ENCODE data around the gene DEDD. TPM values are rescaled to one million over a fixed set of nuclear protein-coding genes. Genes with fewer than 3 reads are reported as not detected.

The DEDD gene
- polyA plus RNA-seq, 1 experiment: 34.9 TPM

DNA sequence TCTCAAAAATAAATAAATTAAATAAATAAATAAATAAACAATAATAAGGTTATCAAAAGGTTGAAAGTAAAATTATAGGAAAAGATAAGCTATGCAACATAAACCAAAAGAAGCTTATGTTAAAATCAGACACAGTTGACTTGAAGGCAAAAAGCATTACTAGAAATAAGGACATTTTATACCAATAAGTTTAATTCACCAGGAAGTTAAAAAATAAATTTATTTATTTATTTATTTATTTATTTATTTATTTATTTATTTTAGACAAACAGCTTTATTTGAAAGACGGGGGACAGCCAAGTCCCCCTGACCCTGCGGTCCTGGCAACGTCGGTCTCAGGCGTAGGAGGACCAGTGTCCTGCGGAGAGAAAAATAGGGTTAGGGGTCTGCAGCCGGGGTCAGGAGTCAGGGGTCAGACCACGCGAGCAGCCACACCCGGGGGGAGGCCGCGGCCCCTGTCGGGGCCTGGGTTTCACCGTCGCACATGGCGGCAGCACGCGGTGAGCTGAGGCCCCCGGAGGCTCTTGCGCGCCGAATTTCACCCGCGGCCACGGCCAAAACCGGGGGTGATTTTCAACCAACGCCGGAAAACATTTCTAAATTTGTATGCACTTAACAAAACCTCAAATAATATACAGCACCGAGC, 8.4 kb upstream of the DEDD start:
- TF ChIP-seq, protein P1, sequence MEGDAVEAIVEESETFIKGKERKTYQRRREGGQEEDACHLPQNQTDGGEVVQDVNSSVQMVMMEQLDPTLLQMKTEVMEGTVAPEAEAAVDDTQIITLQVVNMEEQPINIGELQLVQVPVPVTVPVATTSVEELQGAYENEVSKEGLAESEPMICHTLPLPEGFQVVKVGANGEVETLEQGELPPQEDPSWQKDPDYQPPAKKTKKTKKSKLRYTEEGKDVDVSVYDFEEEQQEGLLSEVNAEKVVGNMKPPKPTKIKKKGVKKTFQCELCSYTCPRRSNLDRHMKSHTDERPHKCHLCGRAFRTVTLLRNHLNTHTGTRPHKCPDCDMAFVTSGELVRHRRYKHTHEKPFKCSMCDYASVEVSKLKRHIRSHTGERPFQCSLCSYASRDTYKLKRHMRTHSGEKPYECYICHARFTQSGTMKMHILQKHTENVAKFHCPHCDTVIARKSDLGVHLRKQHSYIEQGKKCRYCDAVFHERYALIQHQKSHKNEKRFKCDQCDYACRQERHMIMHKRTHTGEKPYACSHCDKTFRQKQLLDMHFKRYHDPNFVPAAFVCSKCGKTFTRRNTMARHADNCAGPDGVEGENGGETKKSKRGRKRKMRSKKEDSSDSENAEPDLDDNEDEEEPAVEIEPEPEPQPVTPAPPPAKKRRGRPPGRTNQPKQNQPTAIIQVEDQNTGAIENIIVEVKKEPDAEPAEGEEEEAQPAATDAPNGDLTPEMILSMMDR (IDR thresholded peaks at IDR 0.05; ENCODE audit: low read depth, low read length): no peak
- ChIA-PET CTCF (interaction anchor here (0.6 to 5.7 kb wide), 13 partner anchors 10 to 307 kb away, joined by 3 to 87 read pairs (median 4); partner anchors contain the start of genes ITLN2 and PPOX), POLR2A (no interaction called here)
- H3K9me3 ChIP-seq (ENCODE audit: control insufficient read depth, insufficient read depth, low read length): no peaks in the 10 kb centered on the region
- no peaks in the 10 kb centered on the region for H3K27me3 ChIP-seq (ENCODE audit: control insufficient read depth, insufficient read depth, low read length)
- DNase-seq (ENCODE audit: low read depth, low spot score): no peak
- no peak overlapping the region for H3K27ac ChIP-seq (ENCODE audit: low read depth, low read length)
- H3K4me3 ChIP-seq (ENCODE audit: low read depth, low read length): no peak overlapping the region

GRCh38 chr1:161139766-161140165, 7.3 kb upstream of the DEDD start:
- TF ChIP-seq, protein P1 (IDR thresholded peaks at IDR 0.05; ENCODE audit: low read depth, low read length): peak; percentile 66
- POLR2A ChIA-PET: no interaction called here
- Histone ChIP-seq H3K27ac (ENCODE audit: low read depth, low read length) (no peak overlapping the region), H3K27me3 (ENCODE audit: control insufficient read depth, insufficient read depth, low read length) (no peaks in the 10 kb centered on the region), H3K4me3 (ENCODE audit: low read depth, low read length) (no peak overlapping the region), H3K9me3 (ENCODE audit: control insufficient read depth, insufficient read depth, low read length) (no peaks in the 10 kb centered on the region)
- CTCF ChIA-PET: interaction anchor here (1.2 to 5.7 kb wide), 6 partner anchors 26 to 243 kb away, joined by 3 to 87 read pairs (median 8); partner anchors contain the start of gene PPOX
- DNase-seq (ENCODE audit: low read depth, low spot score): no peak

DNA sequence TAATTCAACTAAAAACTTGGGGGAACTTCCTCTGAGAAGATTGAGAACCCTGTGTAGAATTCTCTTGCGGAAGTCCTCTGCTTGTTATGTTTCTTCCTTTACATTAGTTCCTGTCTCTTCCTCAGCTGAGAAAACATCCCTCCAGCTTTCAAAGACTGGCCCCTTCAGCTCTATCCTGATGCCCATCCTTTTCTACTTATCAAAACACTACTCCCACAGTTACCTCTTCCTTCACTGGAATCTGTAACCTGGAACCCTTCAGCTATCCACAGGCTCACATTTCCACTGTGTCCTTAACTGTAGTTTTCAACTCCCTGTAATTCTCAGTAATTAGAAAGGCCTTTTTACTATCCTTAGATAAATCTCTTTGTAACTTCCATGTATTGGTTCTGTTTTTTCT, 6.0 kb upstream of the DEDD start:
- CTCF ChIA-PET: interaction anchor here (0.8 to 5.7 kb wide), 8 partner anchors 14 to 303 kb away, joined by 3 to 87 read pairs (median 4); partner anchors contain the start of gene KLHDC9
- H3K9me3 ChIP-seq (ENCODE audit: control insufficient read depth, insufficient read depth, low read length): no peaks in the 10 kb centered on the region
- DNase-seq (ENCODE audit: low read depth, low spot score): no peak
- no peaks in the 10 kb centered on the region for H3K27me3 ChIP-seq (ENCODE audit: control insufficient read depth, insufficient read depth, low read length)
- POLR2A ChIA-PET: interaction anchor here (0.6 to 0.7 kb wide), 3 partner anchors 15 to 21 kb away, joined by 3 to 4 read pairs (median 3); partner anchors contain the start of genes NIT1, PFDN2 and UFC1
- H3K27ac ChIP-seq (ENCODE audit: low read depth, low read length): no peak overlapping the region
- TF ChIP-seq, protein P1 (IDR thresholded peaks at IDR 0.05; ENCODE audit: low read depth, low read length): no peak
- no peak overlapping the region for H3K4me3 ChIP-seq (ENCODE audit: low read depth, low read length)

- POLR2A ChIA-PET: interaction anchor here (0.7 kb wide), 2 partner anchors 16 to 20 kb away, joined by 3 to 4 read pairs; partner anchors contain the start of genes NIT1, PFDN2 and UFC1
- TF ChIP-seq, protein P1 (IDR thresholded peaks at IDR 0.05; ENCODE audit: low read depth, low read length): no peak
- CTCF ChIA-PET: interaction anchor here (0.7 to 5.7 kb wide), 9 partner anchors 15 to 302 kb away, joined by 3 to 87 read pairs (median 5); partner anchors contain the start of gene KLHDC9
- H3K27ac ChIP-seq (ENCODE audit: low read depth, low read length): no peak overlapping the region
- no peaks in the 10 kb centered on the region for H3K27me3 ChIP-seq (ENCODE audit: control insufficient read depth, insufficient read depth, low read length)
- H3K4me3 ChIP-seq (ENCODE audit: low read depth, low read length): no peak overlapping the region
- DNase-seq (ENCODE audit: low read depth, low spot score): no peak
- no peaks in the 10 kb centered on the region for H3K9me3 ChIP-seq (ENCODE audit: control insufficient read depth, insufficient read depth, low read length)
Observed at GRCh38 chr1:161137881-161138280, 5.4 kb upstream of the DEDD start.

DNA sequence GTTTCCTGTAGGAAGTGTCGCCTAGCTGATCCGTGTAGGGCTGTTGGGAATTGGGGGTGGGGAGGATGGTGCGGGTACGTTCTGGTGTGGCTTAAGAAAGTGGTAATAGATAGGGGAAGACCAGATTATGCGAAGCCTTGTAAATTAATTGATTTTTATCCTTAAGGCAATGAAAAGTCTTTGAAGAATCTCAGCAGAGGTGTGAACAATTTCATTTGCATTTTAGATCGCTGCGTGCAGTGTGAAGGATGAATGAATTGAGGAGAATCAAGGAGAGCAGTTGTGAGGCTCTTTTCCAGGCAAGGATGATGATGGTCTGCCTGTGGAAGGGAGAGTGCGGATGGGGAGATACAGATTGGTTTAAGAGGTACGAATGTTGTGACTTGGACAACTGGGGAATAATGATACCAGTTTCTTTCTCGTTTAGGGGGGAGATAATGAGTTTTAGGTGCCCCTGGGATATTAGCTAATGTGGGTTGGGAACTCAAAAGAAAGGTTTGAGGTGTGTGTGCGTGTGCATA, 813 bp upstream of the DEDD start:
- H3K27ac ChIP-seq (ENCODE audit: low read depth, low read length): peak overlapping the region; percentile 93
- ChIA-PET POLR2A (interaction anchor here (1.0 to 2.1 kb wide), 6 partner anchors 16 to 87 kb away, joined by 4 to 20 read pairs (median 5); partner anchors contain the start of genes KLHDC9, NIT1, PFDN2 and PPOX), CTCF (interaction anchor here (1.0 to 1.7 kb wide), 2 partner anchors 33 to 136 kb away, joined by 3 to 7 read pairs; partner anchors contain the start of gene PPOX)
- TF ChIP-seq, protein P1 (IDR thresholded peaks at IDR 0.05; ENCODE audit: low read depth, low read length): no peak
- DNase-seq (ENCODE audit: low read depth, low spot score): no peak
- H3K9me3 ChIP-seq (ENCODE audit: control insufficient read depth, insufficient read depth, low read length): no peaks in the 10 kb centered on the region
- H3K27me3 ChIP-seq (ENCODE audit: control insufficient read depth, insufficient read depth, low read length): no peaks in the 10 kb centered on the region
- H3K4me3 ChIP-seq (ENCODE audit: low read depth, low read length): peak overlapping the region; percentile 97

All from AG04450 (cell line).